ENCODE results near the gene VPS51. TPM values are rescaled to one million over a fixed set of nuclear protein-coding genes. Genes with fewer than 3 reads are reported as not detected.
A peak's percentile ranks its signal among the peaks of the same experiment; 100 is the strongest.
"Not testable (repeated sequence)": the region's sequence is repeated elsewhere in the genome, so short reads cannot be mapped to it uniquely, and the experiment has no call there.

Gene VPS51
- total RNA-seq, 2 experiments from 2014 or later = 88.0 to 108 TPM

DNA sequence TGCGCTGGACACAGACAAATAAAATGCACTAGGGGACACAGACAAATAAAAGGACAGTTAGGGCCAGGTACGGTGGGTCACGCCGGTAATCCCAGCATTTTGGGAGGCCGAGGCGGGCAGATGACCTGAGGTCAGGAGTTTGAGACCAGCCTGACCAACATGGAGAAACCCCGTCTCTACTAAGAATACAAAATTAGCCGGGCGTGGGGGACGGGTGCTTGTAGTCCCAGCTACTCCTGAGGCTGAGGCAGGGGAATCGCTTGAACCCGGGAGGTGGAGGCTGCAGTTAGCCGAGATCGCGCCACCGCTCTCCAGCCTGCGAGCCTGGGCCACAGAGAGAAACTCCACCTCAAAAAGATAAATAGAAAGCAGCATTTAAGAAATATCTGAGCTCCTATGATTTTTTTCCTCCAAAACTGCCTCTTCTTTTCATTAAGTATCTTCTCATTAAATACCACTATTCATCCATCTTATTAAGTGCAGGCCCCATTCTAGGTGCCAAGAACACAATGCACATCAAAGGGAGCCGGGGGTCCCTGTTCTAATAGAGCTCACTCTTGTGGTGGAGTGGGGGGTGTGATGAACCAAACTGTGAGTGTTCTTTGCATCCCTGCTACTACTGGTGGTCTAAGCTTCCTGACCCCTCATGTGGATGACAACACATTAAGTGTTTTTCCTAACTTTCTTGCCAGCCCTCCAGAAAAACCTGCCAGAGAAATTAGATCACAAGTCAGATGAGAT lies 22.3 kb downstream of the VPS51 start:
- H3K27me3 Mint-ChIP-seq = peaks cover 6% of the 10 kb centered on the region
- peaks cover 50% of the 10 kb centered on the region for H3K4me1 Mint-ChIP-seq
- H3K9me3 Mint-ChIP-seq = no peaks in the 10 kb centered on the region
- peak overlapping the region; percentile 86 for H3K4me3 Mint-ChIP-seq
- no peak for DNase-seq
- H3K27ac Mint-ChIP-seq = peak overlapping the region; percentile 99
- H3K36me3 Mint-ChIP-seq = peaks cover 53% of the 10 kb centered on the region

DNA sequence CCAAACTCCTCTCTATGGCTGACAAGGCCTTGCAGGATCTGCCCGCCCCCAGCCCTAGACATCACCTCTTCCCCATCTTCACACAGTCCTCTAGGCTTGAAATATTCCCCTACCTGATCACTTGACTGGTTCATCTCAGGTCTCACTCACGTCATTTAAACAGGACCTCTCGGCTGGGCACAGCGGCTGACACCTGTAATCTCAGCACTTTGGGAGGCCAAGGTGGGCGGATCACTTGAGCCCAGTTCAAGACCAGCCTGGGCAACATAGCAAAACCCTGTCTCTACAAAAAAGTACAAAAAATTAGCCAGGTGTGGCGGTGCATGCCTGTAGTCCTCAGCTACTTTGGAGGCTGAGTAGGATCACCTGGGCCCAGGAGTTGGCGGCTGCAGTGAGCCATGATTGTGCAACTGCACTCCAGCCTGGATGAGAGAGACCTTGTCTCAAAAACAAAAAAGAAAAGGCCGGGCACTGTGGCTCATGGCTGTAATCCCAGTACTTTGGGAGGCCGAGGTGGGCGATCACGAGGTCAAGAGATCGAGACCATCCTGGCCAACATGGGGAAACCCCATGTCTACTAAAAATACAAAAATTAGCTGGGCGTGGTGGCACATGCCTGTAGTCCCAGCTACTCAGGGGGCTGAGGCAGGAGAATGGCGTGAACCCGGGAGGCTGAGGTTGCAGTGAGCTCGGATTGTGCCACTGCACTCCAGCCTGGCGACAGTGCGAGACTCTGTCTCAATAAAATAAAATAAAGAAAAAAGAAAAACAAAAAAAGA lies 23.1 kb downstream of the VPS51 start:
- Mint-ChIP-seq H3K4me1 (peaks cover 49% of the 10 kb centered on the region), H3K4me3 (peak overlapping the region; percentile 99), H3K27ac (peak overlapping the region; percentile 99), H3K36me3 (peaks cover 55% of the 10 kb centered on the region)
- not testable (repeated sequence) for DNase-seq, H3K27me3 Mint-ChIP-seq, H3K9me3 Mint-ChIP-seq

DNA sequence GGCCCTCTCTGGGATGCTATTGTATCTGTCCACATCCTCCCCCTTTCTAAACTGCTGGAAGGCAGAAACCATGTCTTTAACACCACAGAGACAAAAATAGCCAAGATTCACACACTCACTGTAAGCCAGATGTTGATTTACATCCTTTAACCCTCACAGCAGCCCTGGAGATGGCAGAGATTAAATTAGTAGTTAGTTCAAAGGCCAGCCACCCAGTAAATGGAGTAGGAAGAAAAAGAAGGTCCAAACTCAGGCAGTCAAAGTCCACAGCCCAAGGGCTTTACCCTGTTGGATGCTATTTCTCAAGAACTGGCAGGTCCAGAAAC lies 23.6 kb downstream of the VPS51 start:
- peak overlapping the region; percentile 99 for H3K27ac Mint-ChIP-seq
- peaks cover 6% of the 10 kb centered on the region for H3K27me3 Mint-ChIP-seq
- H3K36me3 Mint-ChIP-seq = peaks cover 58% of the 10 kb centered on the region
- H3K9me3 Mint-ChIP-seq = no peaks in the 10 kb centered on the region
- no peak for DNase-seq
- H3K4me1 Mint-ChIP-seq = peaks cover 52% of the 10 kb centered on the region
- peak overlapping the region; percentile 99 for H3K4me3 Mint-ChIP-seq

DNA sequence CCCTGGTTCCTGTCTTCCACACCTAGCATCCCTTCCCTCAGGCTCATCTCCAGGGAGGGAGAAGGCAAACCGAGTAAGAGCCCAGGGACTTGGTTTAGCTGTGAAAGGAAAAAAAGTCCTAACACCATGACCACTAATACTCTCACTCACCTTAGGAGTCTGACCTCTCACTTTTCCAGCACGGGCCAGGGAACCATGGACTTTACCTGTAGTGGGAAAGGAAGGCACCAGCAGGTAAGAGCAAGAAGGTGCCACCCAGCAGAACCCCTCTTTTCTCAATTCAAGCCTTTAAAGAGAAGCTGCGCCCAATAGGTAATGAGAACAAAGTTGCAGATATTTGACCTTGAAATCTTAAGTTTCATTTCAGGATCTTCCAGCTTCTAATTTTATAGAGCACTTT lies 24.8 kb downstream of the VPS51 start:
- peak overlapping the region; percentile 99 for H3K27ac Mint-ChIP-seq
- H3K9me3 Mint-ChIP-seq = no peaks in the 10 kb centered on the region
- H3K36me3 Mint-ChIP-seq = peaks cover 51% of the 10 kb centered on the region
- peaks cover 6% of the 10 kb centered on the region for H3K27me3 Mint-ChIP-seq
- no peak for DNase-seq
- H3K4me1 Mint-ChIP-seq = peaks cover 43% of the 10 kb centered on the region
- peak overlapping the region; percentile 99 for H3K4me3 Mint-ChIP-seq

DNA sequence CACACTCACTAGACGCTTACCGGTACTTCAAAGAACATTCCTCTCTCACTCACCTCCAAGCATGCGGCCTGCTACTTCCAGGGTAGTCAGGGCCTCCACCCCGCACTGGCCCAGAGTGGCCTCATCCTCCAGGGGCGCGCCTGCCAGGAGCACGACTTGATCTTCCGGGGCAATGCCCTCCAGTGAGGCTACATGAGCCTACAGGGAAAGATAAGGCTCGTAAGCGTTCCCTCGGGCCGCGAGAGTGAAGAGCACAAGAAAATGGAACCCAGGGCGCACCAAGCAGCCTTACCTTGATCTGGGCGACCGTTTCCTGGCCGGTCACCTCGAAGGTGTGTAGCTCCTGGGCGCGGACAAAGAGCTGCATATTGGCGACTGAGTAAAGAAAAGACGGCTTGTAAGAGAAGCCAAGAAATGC lies 25.4 kb downstream of the VPS51 start:
- H3K27ac Mint-ChIP-seq = peak overlapping the region; percentile 99
- H3K4me1 Mint-ChIP-seq = peaks cover 38% of the 10 kb centered on the region
- peak overlapping the region; percentile 99 for H3K4me3 Mint-ChIP-seq
- peaks cover 6% of the 10 kb centered on the region for H3K27me3 Mint-ChIP-seq
- H3K9me3 Mint-ChIP-seq = no peaks in the 10 kb centered on the region
- no peak for DNase-seq
- peaks cover 46% of the 10 kb centered on the region for H3K36me3 Mint-ChIP-seq

DNA sequence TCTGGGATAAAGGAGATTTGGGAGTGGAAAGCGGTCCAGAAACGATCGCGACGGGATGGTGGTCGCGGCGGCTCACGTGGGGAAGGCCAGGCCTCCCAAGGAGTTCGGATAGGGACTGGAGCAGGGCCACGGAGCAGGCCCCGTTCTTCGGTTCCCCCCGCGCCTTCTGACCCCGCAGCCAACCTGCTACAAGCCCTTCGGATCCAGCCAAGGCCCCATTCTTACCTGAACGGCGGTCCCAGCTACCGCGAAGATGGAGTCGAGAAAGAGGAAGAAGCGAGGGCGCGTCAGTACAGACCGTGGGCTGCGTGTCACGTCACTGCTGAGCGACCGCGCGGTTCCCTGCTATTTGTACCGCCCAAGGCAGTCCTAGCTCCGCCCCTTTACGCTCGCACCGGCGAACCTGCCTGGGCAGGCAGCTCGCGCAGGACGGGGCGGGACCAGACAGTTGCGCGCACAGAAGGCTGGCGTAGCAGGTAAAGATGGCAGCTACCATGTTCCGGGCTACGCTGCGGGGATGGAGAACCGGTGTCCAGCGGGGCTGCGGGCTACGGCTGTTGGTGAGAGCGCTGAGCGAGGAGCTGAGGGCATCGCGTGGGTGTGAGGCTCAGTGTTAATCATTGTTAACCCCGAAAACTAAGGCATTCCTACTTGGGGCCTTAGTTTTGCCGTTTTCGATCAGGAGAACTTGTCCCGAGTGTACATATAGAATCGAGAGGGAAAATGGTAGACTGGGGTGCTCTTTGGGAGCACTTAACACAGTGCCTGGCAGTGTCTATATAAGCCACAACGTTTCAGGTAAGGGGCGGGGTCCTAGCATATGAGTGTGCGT lies 26.1 kb downstream of the VPS51 start, which contains the start of the genes FAU and MRPL49:
TSS of gene FAU (minus strand) at position 270 of the 832 bp plus-strand sequence. CDS start 321 bp downstream, outside the sequence.
TSS of gene MRPL49 (plus strand) at position 457 of the 832 bp plus-strand sequence. CDS start at position 483, 26 bp downstream.
- Mint-ChIP-seq H3K36me3 (peaks cover 42% of the 10 kb centered on the region), H3K27me3 (peaks cover 3% of the 10 kb centered on the region)

DNA sequence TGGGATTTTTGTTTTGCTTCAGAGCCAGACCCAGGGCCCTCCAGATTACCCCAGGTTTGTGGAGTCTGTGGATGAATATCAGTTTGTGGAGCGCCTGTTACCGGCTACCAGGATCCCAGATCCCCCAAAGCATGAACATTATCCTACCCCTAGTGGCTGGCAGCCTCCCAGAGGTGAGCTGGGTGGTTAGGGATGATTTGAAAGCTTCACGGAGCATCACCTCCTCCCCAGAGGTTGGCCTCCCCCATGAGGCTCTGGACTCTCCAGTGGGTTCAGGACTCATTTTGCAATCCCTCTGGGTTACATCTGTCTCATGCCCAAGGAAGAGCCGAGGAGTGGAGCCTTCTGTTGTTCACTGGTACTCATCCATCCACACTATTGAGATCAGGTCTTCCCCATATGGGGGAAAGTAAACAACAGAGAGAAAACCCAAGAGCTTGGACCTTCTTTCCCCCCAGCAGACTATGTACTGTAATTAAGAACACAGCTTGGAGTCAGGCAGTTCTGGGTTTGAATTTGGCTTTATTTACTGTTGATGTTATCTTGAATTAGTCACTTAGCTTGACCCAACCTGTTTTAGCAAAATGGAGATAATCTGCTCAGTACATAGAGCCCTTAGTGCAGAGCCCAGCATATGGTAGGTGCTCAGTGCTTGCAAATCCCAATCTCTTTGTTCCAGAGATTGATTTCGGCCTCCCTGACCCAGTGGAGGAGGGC lies 28.6 kb downstream of the VPS51 start:
- Mint-ChIP-seq H3K4me1 (peaks cover 25% of the 10 kb centered on the region), H3K27ac (peak overlapping the region; percentile 60), H3K9me3 (no peaks in the 10 kb centered on the region), H3K4me3 (peak overlapping the region; percentile 32), H3K27me3 (peaks cover 3% of the 10 kb centered on the region), H3K36me3 (peaks cover 30% of the 10 kb centered on the region)
- DNase-seq = no peak

More for the DNA sequence above, 26.1 kb downstream of the VPS51 start, which contains the start of the genes FAU and MRPL49:
- no peaks in the 10 kb centered on the region for H3K9me3 Mint-ChIP-seq
- H3K4me1 Mint-ChIP-seq = peaks cover 35% of the 10 kb centered on the region
- peak; percentile 99 for DNase-seq
- peak within 1 kb of the TSS; percentile 99 for H3K4me3 Mint-ChIP-seq
- peak within 1 kb of the TSS; percentile 99 for H3K27ac Mint-ChIP-seq

DNA sequence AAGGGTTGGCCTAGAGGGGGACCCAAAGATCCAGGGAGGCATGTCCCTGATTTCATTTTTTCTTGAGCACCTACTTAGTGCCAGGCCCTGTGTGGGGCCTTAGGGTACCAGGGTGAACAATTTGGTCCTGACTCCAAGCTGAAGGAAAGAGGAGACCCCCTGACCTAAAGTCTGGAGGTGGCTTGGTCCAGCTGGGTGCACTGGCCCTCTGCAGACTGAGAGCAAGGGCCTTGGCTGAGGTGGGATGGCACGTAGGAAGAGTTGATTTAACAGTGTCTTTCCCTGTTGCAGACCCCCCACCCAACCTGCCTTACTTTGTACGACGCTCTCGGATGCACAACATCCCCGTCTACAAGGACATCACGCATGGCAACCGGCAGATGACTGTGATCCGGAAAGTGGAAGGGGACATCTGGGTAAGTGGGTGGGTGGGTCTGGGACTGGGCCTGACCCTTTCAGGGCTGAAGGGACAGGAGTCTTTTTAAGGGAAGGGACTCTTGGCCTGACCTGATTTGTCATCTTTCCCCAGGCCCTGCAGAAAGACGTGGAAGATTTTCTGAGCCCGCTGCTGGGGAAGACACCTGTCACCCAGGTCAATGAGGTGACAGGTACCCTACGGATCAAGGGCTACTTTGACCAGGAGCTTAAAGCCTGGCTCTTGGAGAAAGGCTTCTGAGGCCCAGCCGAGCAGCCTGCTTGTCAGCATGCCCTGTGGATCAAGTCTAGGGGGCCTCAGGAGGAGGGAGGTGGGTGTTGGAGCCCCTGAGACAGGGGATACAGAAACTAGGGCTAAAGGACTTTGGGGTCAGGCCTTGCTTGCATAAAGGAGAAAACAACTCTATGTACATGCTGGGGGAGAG lies 29.4 kb downstream of the VPS51 start:
- no peaks in the 10 kb centered on the region for H3K9me3 Mint-ChIP-seq
- no peak overlapping the region for H3K27ac Mint-ChIP-seq
- peaks cover 24% of the 10 kb centered on the region for H3K36me3 Mint-ChIP-seq
- peaks cover 3% of the 10 kb centered on the region for H3K27me3 Mint-ChIP-seq
- no peak for DNase-seq
- H3K4me1 Mint-ChIP-seq = peaks cover 18% of the 10 kb centered on the region
- no peak overlapping the region for H3K4me3 Mint-ChIP-seq

DNA sequence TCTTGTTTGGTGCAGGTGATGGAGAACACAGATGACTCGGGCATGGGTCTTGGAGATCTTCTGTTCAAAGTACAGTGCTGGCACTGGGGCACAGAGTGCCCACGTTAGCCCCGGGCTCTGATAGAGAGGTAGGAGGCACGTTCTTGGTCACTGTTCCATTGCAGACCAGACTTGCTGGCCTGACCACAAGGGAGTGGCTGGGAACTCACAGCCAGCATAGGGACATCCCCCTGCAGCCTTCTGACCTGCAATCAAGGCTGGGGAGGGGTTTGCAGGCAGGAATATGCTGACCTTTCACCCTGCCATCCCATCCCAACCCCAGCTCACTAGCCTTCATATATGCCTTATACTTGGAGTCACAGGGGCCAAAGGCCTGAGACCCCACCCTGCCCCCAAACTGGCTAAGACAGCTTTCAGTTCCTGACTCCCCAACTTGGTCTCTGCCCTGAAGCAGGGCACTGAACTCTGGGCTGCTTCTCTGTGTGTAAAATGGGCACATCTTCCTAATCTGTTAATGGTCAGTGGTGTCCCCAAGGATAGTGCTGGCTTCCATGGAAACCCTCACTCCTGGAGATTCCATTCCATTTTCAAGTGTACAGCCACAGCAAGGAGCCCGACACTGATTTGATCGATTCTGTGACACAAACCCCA lies 30.7 kb downstream of the VPS51 start:
- H3K27ac Mint-ChIP-seq = no peak overlapping the region

DNA sequence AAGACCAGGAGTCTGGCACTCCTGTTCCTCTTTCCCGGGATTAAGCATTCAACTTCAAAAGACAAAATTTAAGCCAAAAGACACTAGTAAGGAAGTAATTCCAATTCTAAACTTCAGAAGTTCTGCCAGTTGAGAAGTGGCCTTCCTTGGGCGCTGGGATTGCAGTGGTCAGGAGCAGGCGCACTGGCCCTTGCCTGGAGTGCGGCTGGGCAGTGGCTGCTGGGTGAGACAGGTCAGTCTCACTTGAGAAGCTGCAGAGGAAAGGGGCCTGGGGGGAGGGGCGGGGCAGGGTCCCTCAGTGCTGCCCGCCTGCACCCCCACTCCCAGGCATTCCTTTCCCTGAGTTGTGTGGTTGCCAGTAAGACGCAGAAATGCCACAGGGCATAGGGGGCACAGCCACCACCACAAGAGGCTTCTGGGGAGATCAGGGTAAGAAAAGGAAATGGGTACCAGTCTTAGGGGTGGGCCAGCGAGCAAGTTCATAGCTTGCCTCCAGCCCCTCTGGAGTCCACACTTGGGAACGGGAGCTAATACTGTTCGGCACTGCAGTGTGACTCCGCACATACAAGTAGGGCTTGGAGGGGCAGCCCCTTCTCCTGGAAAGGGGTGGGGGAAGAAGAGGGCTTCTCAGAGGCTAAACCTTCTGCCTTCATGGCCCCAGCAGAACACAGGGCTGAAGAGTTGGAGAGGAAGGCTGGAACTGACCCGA lies 31.6 kb downstream of the VPS51 start:
- Mint-ChIP-seq H3K4me1 (peaks cover 13% of the 10 kb centered on the region), H3K27me3 (no peaks in the 10 kb centered on the region), H3K36me3 (peaks cover 10% of the 10 kb centered on the region), H3K9me3 (no peaks in the 10 kb centered on the region), H3K27ac (no peak overlapping the region), H3K4me3 (no peak overlapping the region)
- DNase-seq = no peak

More for the DNA sequence above, 30.7 kb downstream of the VPS51 start:
- H3K27me3 Mint-ChIP-seq = no peaks in the 10 kb centered on the region
- H3K36me3 Mint-ChIP-seq = peaks cover 16% of the 10 kb centered on the region
- H3K4me1 Mint-ChIP-seq = peaks cover 9% of the 10 kb centered on the region
- DNase-seq = no peak
- H3K9me3 Mint-ChIP-seq = no peaks in the 10 kb centered on the region
- no peak overlapping the region for H3K4me3 Mint-ChIP-seq

DNA sequence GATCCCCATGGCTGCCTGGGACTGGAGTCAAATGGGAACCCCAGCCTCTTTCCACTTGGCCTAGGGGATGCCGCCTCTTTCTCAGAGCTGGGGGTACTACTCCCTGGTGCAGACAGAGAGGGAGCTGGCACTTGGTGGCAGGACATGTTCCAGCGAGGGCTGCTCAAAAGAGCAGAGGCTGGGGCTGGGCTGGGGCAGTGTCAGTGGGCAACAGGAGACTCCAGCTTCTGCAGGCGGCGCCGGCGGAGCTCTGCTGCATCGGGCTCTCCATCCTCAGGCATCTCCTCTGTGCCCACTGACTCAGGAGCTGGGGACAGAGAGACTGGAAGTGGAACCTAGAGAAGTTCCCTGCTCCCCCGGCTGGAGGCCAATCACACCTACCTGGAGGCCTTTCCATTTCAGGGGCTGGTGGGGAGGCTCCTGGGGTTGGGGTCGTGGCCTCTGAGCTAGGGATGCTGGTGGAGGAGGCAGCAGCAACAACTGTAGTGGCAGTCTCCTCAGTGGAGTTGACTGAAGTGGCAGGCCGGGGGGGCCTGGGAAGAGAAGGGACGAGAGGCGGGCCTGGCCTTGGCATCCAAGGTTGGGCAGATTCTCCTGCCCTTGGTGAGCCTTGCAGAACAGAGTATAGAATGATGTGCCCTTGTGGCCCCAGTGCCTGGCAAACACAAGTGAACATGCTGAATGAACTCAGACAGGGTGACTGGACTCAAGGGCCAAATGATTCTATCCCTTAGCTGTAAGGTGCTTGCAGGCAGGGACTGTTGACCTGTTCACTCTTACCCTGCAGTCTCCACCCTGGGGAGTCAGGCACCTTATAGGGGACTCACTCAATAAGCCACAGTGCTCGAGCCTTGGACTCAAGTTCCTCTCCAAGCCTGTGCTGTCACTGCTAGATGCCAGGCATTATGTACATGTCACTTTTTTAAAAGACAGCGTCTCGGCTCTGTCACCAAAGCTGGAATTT lies 32.5 kb downstream of the VPS51 start:
- no peak for DNase-seq
- Mint-ChIP-seq H3K27ac (no peak overlapping the region), H3K4me1 (peaks cover 16% of the 10 kb centered on the region), H3K36me3 (peaks cover 10% of the 10 kb centered on the region), H3K4me3 (no peak overlapping the region), H3K9me3 (no peaks in the 10 kb centered on the region), H3K27me3 (no peaks in the 10 kb centered on the region)
